Measurements from ENCODE around the gene ZNF22.
"Not testable (repeated sequence)": the region's sequence is repeated elsewhere in the genome, so short reads cannot be mapped to it uniquely, and the experiment has no call there.

Gene ZNF22

DNA sequence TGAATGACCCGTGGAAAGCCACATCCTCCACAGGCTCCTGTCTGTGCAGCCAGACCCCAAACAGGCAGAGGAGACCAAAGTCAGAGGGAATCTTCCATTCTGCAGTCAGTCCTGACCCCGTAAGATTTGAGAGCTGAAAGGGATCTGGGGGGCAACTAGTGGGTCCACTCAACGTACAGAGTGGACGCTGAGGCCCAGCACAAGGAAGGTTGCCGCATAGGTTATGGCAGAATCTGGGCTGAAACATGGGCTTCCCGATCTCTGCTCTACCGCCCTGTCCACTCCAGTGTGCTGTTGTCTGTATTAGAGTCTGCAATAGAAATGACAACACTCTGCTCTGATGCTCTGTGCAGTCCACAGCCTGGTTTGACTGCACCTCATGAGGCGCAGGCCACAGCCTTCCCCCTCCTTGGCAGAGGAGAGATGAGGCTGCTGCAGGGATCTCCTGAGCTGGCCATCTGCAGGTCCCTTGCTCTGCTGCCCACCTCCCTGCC, 7.9 kb upstream of the ZNF22 start:
- DNase-seq = no peak

DNA sequence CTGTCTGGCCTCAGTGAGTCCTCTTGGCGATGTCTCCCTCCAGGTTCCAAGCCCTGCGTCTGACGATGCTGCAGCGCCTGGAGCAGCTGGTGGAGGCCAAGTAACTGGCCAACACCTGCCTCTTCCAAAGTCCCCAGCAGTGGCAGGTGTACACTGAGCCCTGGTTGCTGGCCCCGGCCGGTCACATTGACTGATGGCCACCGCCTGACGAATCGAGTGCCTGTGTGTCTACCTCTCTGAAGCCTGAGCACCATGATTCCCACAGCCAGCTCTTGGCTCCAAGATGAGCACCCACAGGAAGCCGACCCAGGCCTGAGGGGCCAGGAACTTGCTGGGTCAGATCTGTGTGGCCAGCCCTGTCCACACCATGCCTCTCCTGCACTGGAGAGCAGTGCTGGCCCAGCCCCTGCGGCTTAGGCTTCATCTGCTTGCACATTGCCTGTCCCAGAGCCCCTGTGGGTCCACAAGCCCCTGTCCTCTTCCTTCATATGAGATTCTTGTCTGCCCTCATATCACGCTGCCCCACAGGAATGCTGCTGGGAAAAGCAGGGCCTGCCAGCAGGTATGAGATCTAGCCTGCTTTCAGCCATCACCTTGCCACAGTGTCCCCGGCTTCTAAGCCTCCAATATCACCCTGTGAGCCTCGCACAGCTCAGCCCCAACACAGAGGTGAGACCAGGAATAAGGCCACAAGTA, 7.3 kb upstream of the ZNF22 start:
- no peak for DNase-seq

DNA sequence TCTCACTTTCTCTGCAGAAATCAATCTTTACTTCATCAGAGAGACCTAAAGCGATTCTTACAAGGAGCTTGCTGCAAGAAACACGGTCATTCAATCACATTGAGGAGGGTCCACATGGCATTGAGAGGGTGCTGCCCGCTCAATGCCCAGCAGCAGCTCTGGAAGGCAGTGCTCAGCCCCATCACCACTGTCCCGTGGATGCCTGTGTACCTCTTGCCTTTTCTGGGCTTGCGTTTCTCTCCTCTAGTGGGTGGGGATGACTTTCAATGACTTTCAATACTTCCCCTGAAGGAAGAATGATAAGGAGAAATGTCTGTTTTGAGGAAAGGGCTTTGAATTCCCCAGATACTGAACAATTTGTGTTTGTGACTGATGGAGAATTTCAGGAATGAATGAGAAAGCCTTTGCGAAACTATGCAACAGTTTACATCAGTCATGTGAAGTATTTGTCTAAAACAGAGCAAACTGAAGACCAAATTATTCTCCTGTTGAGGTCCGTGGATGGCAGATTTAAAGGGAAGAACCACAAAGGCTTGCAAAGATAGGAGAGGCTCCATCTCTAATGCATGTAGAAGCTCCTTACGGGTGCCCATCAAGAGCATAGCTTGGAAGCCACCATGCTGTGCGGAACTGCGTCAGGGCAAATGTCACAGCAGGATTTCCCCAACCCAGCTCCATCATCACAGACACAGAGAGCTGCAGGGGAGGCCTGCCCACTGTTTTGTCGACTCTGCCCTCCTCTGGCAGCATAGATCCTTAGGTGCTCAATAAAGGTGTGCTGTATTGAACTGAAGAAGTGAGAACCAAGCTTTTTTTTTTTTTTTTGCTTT, 6.6 kb upstream of the ZNF22 start:
- DNase-seq = no peak

DNA sequence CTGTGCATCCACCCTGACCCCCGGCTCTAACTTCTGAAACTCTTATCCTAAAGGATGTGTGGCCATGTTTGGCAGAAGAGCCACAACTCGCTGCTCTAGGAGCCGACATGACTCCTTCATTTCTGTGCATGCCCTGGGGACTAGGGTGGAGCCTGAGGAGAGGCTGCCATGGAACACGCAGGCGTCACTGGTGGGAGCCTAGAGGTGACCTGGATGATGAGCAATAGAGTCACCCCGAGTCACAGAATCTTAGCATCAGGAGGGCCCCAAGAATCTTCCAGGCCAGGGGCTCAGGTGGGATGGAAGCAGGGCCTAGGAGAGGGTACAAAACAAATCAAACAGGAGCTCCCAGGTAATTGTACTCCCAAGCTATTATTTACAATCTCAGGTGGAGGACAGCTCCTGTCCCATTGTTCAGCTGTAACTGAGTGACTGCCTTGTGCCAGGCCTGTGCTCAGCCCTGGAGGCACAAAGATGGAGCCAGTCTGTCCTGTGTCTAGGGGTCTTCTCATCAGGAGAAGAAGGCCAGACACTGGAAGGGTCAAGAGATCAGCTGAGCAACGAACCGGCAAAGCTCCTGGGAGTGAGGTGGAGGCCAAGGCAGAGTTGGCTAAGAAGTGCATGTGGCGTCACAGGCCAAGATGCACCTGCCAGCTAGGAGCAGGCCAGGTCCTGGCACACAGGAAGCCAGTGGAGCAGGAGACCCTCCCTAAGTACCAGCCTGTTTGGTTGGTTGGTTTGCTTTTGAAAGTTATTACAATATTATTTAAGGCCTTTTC, 5.8 kb upstream of the ZNF22 start:
- DNase-seq = no peak

DNA sequence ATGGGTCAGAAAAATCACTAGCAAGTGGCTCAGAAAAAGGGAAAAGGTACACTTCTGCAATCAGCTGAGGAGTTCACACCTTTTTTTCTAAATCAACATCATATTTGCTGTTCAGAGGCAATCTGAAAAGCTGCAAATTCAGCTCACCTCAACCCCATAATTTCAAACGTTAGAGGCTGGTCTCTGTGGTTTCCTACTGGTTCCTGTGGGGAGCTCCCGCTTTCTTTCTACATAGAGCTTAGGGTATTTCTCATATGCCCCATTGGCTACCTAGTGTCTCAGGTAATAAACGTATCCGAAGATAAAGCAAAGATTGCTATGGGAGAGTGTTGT, 5.2 kb upstream of the ZNF22 start:
- DNase-seq = no peak

DNA sequence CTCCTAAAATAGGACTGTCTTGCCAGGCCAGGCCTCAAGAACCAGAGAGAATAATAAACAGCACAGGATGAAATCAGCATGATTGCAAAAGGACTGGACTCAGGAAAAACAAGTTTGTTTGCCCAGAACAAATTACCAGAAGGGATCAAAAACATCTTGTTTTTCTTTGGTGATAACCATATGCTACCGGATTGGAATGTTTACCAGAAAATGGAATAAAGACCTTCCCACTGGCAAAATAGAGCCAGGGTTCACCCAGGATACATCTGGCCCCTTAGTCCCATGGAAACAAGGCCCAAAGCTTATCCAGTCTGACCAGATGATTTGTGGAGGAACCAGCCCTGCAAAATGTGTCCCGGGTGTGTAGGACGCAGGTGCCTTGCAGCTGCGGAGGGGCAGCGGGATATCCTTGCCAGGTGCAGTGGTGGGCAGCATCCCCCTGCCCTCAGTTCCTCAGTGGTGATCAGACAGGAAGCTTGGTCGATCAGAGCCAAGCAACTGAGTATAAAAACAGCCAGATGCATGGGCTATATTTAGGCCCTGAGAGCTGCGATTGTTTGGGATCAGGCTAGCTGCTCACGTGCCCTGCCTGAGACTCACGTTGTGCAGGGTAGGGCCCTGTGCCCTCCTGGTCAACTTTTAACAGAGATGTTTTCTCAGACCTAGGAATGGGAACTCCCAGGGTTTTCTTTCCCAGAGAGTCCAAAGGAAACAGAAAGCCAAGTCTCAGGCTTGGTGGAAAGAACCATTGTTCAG, 4.6 kb upstream of the ZNF22 start:
- no peak for DNase-seq

DNA sequence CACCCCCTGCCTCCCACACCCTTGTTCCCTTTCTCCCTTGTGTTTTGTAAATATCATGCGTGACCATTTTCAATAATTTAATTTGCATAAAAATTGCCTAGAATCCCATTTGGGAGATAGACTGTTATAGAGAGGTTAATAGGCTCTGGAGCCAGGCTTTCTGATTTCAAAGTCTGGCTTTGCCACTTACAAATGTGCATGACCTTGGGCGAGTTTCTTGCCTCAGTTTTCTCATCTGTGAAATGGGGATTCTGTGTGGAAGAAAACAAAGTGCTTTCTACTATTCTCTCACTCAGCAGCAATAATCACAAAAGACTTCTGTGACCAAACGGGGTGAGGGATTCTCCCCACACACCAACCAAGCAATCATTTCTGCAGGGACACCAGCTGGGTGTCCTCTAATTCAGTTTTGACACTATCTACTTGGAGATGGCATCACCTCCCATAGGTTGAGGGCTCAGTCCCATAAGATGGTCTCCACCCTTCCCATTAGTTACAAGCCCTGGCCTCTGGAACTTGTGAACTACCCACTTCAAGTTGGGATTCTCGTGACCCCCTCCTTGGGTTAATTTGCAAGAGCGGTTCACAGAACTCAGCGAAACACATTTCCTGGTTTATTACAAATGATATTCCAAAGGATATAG, 3.5 kb upstream of the ZNF22 start:
- no peak for DNase-seq

DNA sequence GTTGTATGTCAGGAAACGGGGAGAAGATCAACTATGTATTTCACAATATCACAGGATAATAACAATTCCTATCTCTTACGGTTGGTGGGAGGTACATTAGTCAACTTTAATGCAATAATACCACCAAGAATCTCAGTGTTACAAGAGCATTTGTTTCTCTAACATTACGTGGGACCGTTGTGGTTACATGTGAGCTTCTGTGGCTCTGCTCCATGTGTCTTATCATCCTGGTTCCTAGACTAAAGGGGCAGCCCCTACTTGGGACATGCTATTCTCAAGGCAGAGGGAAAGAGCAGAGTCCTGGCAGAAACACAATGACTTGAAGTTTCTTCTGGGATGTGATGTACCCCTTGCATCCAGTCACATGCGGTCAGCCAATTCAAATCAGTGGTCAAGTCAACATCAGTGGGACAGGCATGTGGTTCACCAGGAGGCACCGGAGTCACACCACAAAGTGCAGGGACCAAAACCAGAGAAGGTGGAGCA, 2.5 kb upstream of the ZNF22 start:
- DNase-seq = peak in 1 of 2 donors; percentile 53

DNA sequence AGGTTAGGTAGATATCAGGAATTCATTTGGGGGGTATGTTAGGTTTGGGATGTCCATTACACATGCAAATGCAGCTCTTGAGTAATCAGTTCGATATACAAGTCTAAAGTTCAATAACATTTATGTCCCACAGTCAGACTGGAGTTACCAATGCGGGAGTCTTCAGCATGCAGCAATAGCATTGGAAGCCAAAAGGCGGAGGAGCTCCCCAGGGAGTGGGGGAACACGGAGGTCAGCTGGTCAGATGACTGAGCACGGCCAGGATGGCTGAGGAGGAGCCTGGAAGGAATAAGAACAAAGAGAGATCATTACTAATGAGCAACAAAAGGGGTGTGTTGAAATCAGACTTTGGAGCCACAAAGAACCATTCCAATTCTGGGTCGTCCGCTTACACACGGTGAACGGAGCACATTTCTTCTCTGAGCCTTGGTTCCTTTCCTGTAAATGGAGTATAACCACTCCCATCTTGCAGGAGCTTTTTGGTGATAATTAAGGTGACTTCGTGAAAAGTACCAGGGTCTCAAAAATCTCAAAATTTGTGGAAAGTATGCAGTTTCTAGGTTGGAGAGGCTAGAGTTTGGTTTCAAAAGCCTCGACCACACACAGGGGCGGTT, 478 bp upstream of the ZNF22 start:
- DNase-seq = peak; percentile 51 to 80

DNA sequence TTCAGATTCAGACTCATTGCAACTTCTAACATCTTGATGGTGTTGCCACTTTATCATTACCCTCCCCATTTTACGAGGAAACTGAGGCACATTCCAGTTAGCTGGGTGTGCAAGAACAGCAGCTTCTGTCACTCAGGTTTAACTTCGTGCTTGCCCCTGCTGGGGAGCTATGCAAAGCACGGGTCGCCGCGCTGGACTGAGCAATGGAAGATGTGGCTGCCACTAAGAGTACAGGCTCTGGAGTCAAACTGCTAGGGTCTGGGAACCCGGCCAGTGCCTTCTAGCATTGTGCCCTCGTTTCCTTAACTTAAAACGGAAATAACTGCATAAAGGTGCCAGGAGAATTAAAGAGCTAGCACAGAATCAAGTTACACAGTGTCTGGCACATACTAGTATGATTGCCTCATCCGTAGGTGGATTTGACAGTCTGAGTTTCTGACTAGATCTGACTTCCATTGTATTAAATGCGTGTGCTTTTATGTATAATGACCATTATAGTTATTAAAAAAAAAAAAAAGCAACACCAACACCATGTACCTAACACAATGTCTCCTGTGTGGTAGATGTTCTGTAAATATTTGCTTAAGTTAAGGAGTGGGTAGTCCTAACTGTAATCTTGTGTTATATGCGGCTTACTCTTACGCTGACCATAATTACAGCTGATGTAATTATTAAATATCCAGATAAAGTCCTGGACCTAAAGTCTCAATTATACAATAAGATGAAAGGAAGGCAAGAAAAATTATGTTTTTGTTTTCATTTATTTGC, 842 bp downstream of the ZNF22 start:
- DNase-seq = peak; percentile 45

DNA sequence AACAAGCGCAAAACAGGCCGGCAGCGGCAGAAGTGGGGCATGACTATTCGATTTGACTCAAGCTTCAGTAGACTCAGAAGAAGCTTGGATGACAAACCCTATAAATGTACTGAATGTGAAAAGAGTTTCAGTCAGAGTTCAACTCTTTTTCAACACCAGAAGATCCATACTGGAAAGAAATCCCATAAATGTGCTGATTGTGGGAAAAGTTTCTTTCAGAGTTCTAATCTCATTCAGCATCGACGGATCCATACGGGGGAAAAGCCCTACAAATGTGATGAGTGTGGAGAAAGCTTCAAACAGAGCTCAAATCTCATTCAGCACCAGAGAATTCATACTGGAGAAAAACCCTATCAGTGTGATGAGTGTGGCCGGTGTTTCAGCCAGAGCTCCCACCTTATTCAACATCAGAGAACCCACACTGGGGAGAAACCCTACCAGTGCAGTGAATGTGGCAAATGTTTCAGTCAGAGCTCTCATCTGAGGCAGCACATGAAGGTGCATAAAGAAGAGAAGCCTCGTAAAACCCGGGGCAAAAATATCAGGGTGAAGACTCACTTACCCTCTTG, 2.8 kb downstream of the ZNF22 start:
- no peak for DNase-seq

DNA sequence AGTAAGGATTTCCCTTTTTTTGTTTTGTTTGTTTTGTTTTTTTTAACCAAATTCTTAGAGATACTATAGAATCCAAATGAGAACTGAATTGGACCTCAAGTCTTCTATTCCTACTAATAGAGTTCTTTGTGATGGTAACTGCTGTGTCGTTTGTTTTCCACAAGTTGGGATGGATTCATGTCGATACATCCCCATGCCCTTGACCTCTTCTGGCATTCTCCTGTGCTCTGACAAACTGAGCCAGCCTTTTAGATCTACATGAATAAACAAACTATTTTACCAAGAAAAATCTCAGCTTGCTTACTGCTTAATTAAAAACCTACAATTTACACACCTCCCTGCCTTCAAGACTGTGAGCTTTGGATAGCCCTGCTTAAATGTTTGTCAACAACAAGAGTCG, 3.9 kb downstream of the ZNF22 start:
- no peak for DNase-seq

DNA sequence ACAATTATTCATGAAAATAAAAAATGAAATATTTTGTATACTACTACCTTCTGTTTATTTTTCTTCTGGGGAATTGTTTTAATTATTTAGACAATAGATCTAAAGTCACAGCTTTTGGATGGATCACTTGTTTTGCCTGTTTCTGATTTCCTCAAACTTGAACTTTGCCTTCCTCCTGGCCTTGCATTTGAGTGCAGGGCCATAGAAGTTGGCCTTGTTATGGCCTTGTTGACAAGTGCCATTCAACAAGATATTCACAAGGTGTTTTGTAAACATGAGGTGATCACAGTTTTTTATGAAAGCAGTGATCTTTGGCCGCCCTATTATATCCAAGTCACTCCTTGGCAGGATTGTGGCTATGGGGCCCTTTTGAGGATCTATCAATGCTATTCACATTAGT, 4.6 kb downstream of the ZNF22 start:
- DNase-seq = no peak

DNA sequence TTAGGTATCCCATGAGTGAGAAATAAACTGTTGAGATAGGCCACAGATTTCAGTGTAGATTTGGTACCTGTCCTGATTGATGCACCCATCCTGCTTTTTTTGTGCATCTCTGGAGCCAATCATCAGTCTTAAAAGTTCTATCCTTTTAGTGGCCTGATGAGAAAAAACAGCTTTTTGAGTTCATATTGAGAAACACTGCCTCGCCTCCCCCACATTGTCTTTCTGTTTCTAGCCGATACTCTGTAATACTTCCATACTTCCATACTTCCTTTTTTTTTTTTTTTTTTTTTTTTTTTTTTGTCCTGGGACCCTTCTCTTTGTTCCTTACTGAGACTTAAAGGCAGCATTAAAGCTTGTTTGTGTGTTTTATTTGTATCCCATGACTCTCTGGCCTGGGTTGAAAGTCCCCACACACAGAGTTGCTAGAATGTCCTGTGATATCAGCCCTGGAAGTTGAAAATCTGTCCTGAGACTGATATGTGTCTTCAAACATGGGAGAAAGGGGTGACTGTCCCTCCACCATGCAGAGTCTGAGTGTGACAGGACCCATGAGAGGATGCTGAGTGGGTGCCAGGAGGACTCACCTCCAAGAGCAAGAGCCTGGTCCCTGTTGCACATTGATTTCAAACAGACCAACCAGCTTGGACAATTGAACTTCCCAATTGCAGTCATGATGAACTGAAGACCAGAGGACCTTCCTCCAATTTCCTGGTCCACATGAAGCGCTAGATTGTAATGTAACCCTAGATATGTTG, 5.7 kb downstream of the ZNF22 start:
- peak; percentile 52 to 53 for DNase-seq

DNA sequence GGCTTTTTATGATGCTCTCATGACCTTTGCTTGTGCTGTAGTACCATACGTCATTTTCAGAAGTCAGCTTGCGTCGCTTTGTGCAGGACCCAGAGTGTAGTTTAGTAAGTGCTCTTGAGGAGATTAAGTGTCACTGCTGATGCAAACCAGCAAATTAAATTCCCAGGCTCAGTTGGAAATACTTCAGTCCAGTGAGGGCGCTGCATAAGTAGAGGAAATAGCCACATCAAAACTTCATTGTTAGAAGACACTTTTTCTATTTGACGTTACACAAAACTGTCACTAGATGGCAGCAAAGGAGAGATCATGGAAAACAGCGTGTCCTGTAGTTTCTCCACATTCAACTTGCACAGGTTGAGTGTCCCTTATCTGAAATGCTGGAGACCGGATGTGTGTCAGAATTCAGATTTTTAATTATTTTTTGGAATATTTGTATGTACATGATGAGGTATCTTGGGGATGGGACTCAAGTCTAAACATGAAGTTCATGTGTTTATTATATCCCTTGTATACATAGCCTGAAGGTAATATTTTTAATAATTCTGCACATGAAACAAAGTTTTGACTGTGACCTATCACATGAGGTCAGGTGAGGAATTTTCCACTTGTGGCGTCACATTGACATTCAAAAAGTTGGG, 7.9 kb downstream of the ZNF22 start:
- peak; percentile 77 to 93 for DNase-seq

DNA sequence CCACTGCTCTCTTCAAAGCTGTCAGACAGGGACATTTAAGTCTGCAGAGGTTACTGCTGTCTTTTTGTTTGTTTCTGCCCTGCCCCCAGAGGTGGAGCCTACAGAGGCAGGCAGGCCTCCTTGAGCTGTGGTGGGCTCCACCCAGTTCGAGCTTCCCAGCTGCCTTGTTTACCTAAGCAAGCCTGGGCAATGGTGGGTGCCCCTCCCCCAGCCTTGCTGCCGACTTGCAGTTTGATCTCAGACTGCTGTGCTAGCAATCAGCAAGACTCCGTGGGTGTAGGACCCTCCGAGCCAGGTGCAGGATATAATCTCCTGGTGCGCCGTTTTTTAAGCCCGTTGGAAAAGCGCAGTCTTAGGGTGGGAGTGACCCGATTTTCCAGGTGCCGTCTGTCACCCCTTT, 13.8 kb downstream of the ZNF22 start:
- not testable (repeated sequence) for DNase-seq

DNA sequence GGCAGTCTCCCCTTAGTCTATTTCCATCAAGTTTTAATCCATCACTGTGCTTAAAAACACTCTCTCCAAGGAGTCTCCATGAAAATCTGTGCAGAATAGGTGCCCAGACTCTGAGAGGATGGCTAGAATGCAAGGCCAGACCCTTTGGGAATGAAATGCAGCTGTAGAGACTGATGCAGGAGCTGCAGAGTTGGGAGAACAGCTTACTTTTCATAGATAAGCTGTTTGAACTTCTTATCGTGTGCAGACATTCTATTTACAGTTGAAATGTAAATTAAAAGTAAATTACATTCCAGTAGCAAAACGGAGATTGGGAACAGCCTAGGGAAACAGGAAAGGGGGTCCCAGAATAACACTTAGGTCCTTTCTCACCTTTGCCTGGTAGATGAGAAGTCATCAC, 14.9 kb downstream of the ZNF22 start:
- DNase-seq = no peak

DNA sequence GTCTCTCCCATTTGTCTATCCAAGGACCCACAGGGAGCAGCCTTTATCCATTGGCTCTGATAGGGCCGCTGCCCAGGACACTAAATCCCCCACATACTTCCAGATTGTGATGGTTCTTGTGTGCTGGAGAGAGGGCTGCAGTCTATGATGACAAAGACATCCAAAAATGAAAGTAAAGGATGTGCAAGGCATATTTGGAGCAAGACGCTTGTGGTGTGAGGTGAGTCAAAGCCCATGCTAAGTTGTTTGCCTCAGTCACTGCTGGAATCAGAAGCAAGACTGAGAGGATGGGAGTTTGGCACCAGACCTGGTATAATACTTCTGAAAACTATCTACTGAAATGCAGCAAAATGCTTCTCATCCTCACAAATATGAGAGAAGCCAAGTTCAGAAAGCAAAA, 22.7 kb downstream of the ZNF22 start:
- DNase-seq = no peak

DNA sequence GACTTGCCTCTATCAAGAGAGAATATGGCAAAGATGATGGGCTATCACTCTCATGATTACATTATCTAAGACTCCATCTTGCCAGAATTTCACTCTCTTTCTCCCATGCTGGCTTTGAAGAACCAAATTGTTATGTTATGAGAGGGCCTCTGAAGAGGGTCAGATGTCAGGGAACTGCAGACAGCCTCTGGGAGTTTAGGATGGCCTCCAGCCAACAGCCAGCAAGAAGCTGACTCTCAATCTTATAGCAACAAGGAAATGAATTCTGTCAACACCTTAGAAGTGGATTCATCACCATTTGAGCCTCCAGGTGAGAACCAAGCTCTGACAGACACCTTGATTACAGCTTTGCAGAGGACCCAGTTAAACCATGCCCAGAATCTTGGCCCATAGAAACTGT, 33.6 kb downstream of the ZNF22 start:
- no peak for DNase-seq

Measured in inflammatory macrophage treated with lipopolysaccharide for 1 hour (primary cell).